ENCODE results near the gene OR5K1.
A peak's percentile ranks its signal among the peaks of the same experiment; 100 is the strongest.

OR5K1 gene

DNA sequence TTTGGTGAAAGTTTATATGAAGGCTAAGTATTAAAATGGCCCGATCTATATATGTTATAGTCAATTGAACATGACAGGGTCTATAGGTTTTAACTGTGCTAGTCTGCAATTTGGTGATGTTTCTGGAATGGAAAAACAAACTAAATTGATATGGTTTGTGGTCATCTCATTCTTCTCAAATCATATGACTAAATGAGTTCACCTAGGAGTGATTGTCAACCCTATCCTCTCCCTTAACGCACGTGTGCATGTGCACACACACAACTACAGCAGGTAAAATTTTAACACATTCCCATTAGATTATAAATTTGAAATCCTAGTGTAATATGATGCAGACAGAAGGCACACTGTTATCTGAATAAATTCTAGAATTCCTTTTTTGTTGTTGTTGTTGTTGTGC is 50.7 kb downstream of the OR5K1 start:
- H3K4me3 ChIP-seq (ENCODE audit: low read depth, low read length) = no peak overlapping the region
- no peaks in the 10 kb centered on the region for H3K9me3 ChIP-seq (ENCODE audit: control insufficient read depth, insufficient read depth, low read length)
- no peaks in the 10 kb centered on the region for H3K27me3 ChIP-seq (ENCODE audit: control insufficient read depth, insufficient read depth, low read length)
- H3K36me3 ChIP-seq (ENCODE audit: control insufficient read depth, insufficient read depth, low read length) = peaks cover 41% of the 10 kb centered on the region
- H3K9ac ChIP-seq (ENCODE audit: low read depth, low read length) = no peak overlapping the region
- H3K27ac ChIP-seq (ENCODE audit: low read depth, low read length) = no peak overlapping the region
- H3K4me1 ChIP-seq (ENCODE audit: control insufficient read depth, insufficient read depth, low read length) = peaks cover 14% of the 10 kb centered on the region

DNA sequence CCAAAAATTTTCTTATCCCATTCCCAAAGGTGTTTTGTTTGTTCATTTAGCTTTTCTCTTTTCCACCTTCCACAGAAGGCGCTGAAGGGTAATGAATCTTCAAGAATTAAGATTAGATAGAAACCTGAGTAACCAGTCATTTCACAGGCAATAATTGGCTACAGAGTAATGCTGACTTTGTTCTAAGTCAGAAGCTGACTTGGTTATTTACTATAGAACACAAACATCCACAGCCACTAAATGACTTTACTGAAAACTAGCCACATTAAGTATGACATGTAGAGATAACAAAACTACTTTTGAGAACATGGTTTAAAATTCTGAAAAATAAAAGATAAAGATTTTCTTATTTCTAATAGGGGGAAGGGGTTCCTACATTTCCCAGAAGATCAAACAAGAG is 51.9 kb downstream of the OR5K1 start:
- Histone ChIP-seq H3K36me3 (ENCODE audit: control insufficient read depth, insufficient read depth, low read length) (peaks cover 53% of the 10 kb centered on the region), H3K4me3 (ENCODE audit: low read depth, low read length) (no peak overlapping the region), H3K4me1 (ENCODE audit: control insufficient read depth, insufficient read depth, low read length) (peaks cover 14% of the 10 kb centered on the region), H3K27me3 (ENCODE audit: control insufficient read depth, insufficient read depth, low read length) (no peaks in the 10 kb centered on the region), H3K9me3 (ENCODE audit: control insufficient read depth, insufficient read depth, low read length) (no peaks in the 10 kb centered on the region), H3K27ac (ENCODE audit: low read depth, low read length) (no peak overlapping the region), H3K9ac (ENCODE audit: low read depth, low read length) (no peak overlapping the region)

DNA sequence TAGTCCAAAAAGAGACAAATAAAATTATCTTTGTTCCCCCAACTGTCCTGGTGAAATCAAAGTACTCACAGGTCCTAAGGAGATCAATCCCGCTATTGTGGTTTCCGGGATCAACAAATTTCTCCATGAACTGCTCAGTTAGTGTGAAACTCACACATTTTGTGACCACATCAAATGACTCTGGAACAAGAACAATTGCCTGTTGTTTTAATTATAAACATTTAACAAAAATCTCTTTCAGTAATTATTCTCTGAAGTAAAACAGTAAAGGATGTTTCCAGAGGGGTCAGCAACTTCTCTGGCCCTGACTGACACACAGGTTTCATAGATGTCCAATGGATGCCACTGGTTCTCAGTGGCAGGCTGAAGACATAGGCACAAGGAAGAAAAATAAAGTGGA is 55.8 kb downstream of the OR5K1 start:
- Histone ChIP-seq H3K4me3 (ENCODE audit: low read depth, low read length) (no peak overlapping the region), H3K36me3 (ENCODE audit: control insufficient read depth, insufficient read depth, low read length) (peaks cover 64% of the 10 kb centered on the region), H3K9ac (ENCODE audit: low read depth, low read length) (no peak overlapping the region), H3K9me3 (ENCODE audit: control insufficient read depth, insufficient read depth, low read length) (no peaks in the 10 kb centered on the region), H3K27ac (ENCODE audit: low read depth, low read length) (no peak overlapping the region), H3K4me1 (ENCODE audit: control insufficient read depth, insufficient read depth, low read length) (peaks cover 23% of the 10 kb centered on the region), H3K27me3 (ENCODE audit: control insufficient read depth, insufficient read depth, low read length) (no peaks in the 10 kb centered on the region)

DNA sequence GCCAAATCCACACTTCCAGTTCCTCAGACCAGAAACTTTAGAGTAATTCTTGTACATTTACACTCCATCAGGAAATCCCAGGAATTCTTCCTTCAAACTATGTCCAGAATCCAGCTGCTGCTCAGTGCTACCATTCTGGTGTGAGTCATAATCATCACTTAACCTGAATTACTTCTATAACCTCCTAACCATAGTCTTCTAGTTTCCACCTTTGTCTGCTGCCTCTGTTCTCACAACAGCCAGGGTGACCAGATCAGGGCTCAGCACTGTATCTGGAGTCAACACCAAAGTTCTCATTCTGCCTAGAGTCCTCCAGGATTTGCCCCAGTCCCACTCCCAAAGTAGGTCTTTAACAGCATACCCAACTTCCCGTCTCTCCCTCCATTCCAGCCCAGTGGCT is 56.4 kb downstream of the OR5K1 start:
- Histone ChIP-seq H3K27me3 (ENCODE audit: control insufficient read depth, insufficient read depth, low read length) (no peaks in the 10 kb centered on the region), H3K9ac (ENCODE audit: low read depth, low read length) (no peak overlapping the region), H3K36me3 (ENCODE audit: control insufficient read depth, insufficient read depth, low read length) (peaks cover 64% of the 10 kb centered on the region), H3K4me1 (ENCODE audit: control insufficient read depth, insufficient read depth, low read length) (peaks cover 23% of the 10 kb centered on the region), H3K4me3 (ENCODE audit: low read depth, low read length) (no peak overlapping the region), H3K9me3 (ENCODE audit: control insufficient read depth, insufficient read depth, low read length) (no peaks in the 10 kb centered on the region), H3K27ac (ENCODE audit: low read depth, low read length) (no peak overlapping the region)

DNA sequence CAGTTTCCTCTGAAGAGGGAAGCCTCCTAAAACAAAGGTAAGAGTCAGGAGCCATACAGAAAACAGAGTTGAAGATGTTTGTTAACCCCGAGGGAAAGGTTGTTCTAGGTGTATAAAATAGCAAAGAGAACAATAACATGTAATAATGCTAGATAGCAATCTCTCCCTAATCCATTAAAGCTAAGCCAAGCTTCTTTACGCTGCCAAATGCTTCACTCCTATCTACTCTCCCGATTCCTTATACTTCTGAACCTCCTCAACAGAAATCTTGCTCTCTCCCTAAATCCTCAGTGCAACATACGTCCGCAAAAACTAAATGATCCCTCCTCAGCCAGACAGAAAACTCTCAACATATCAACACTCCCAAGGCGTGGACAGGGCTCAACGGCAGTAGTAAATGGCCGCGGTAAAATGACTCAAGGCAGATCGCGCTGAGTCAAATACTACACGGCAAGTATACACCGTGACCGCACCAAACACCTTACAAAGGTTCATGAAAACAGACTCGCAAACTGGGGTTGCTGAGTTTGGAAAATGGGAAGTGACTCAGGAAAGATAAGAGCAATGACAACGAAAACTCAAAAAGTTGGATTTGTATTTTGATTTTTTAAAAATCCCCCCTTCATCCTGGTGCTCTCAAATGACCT is 59.0 kb downstream of the OR5K1 start:
- peaks cover 40% of the 10 kb centered on the region for H3K36me3 ChIP-seq (ENCODE audit: control insufficient read depth, insufficient read depth, low read length)
- no peaks in the 10 kb centered on the region for H3K27me3 ChIP-seq (ENCODE audit: control insufficient read depth, insufficient read depth, low read length)
- peak overlapping the region; percentile 86 for H3K9ac ChIP-seq (ENCODE audit: low read depth, low read length)
- peaks cover 23% of the 10 kb centered on the region for H3K4me1 ChIP-seq (ENCODE audit: control insufficient read depth, insufficient read depth, low read length)
- peak overlapping the region; percentile 94 for H3K27ac ChIP-seq (ENCODE audit: low read depth, low read length)
- H3K4me3 ChIP-seq (ENCODE audit: low read depth, low read length) = peak overlapping the region; percentile 99
- no peaks in the 10 kb centered on the region for H3K9me3 ChIP-seq (ENCODE audit: control insufficient read depth, insufficient read depth, low read length)
